NK-92 treated with Interleukin-12 subunit alpha and Interleukin-12 subunit beta, amount 100 ng/mL, for 24 hours (cell line): ENCODE results near the gene SLC5A5.
A peak's percentile ranks its signal among the peaks of the same experiment; 100 is the strongest.
"Not testable (repeated sequence)": the region's sequence is repeated elsewhere in the genome, so short reads cannot be mapped to it uniquely, and the experiment has no call there.

ENCODE experiments used
- DNase-seq: peaks from one replicate; lab custom pipeline; 2025; lab: John Stamatoyannopoulos, UW

Gene SLC5A5

DNA sequence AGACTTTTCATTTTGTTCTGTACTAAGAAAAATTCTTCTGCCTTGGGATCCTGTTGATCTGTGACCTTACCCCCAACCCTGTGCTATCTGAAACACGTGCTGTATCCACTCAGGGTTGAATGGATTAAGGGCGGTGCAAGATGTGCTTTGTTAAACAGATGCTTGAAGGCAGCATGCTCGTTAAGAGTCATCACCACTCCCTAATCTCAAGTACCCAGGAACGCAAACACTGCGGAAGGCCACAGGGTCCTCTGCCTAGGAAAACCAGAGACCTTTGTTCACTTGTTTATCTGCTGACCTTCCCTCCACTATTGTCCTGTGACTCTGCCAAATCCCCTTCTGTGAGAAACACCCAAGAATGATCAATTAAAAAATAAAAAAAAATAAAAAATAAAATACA is 47.4 kb downstream of the SLC5A5 start:
- DNase-seq, result not testable (repeated sequence)

DNA sequence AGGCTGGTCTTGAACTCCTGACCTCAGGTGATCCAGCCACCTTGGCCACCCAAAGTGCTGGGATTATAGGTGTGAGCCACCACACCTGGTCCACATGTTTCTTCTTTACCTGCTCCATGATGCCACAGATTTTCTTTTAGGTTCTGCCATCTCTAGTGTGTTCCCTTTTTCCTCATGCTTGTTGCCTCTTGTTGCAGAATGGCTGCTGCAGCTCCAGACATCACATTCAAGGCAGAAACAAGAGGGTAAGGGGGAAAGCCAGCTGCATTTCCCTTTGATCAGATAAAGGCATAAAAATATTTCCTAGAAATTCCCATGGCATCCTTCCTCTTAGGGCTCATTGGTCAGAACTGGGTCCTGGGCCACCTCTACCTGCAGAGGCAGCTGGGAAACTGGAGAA is 48.8 kb downstream of the SLC5A5 start:
- no peak for DNase-seq

DNA sequence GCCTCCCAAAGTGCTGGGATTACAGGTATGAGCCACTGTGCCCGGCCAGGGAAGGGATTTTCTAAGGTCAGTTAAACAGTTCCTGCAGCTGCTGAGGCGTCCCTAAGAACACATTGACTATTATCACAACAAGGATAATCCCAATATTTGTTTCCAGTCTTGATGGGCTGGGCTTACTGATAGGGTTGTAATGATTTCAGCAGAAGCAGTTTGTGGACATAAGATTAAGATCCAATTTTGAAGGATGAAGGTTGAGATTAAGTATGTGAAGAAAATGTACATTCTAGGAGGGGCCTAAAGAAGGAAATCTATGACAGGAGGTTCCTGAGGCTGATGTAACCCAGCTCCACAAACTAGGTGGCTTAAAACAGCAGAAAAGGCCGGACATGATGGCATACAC is 50.4 kb downstream of the SLC5A5 start:
- DNase-seq, result no peak

DNA sequence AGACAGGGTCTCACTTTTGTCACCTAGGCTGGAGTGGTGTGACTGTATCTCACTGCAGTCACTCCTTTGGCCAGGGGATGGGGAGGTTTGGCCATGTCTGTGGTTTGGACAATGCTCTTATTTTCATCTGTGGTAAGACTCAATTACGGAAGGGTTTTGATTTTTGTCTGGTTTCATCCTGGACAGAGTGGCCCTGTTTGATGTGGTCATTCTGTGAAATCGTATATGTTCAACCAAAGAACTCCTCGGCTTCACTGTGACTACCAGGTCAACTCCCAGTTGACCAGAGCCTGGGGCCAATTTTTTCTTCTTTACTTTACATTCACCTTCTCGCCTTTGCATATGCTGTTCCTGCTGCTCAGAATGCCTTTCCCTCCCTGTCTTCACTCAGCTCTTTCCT is 54.3 kb downstream of the SLC5A5 start:
- DNase-seq, result no peak

DNA sequence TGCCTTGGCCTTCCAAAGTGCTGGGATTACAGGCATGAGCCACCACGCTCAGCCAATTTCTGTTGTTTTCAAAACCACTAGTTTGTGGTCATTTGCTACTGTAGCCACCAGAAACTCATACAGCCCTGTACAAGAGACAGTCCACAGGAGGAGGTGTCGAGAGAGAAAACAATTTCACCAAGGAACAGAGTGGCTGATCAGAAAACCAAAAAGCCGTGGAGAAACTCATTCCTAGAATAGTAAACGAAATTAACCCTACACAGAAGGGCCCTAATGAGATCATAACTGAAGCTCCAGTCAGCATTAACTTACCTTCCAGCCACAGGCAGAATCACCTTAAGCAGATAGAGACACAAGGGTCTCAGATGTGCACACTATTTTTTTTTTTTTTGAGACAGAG is 57.3 kb downstream of the SLC5A5 start:
- DNase-seq, result no peak

DNA sequence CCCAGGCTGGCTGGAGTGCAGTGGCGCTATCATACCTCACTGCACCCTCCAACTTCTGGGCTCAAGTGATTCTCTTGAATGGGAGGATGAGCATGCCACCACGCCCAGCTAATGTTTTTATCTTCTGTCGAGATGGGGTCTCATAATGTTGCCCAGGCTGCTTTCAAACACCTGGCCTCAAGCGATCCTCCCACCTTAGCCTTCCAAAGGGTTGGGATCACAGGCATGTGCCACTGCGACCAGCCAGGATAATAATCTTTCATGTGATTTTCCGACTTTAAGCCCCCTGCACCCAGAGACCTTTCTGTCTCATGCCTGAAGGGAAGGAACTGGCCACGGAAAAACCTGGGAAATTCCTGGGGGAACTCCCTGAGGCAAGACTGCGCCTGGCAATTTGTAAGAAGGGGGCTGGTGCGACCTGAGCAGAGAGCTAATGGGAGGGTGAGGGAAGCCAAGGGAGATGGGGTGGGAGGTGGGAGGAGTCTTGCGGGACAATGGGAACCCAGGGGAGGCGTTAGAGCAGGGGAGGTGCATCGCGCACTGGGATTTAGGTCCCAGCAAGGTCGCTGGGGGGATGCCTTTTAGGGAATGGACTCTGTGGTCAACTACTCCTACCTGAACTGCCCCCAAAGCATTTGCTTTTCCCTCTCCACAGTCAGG is 59.9 kb downstream of the SLC5A5 start:
- no peak for DNase-seq

DNA sequence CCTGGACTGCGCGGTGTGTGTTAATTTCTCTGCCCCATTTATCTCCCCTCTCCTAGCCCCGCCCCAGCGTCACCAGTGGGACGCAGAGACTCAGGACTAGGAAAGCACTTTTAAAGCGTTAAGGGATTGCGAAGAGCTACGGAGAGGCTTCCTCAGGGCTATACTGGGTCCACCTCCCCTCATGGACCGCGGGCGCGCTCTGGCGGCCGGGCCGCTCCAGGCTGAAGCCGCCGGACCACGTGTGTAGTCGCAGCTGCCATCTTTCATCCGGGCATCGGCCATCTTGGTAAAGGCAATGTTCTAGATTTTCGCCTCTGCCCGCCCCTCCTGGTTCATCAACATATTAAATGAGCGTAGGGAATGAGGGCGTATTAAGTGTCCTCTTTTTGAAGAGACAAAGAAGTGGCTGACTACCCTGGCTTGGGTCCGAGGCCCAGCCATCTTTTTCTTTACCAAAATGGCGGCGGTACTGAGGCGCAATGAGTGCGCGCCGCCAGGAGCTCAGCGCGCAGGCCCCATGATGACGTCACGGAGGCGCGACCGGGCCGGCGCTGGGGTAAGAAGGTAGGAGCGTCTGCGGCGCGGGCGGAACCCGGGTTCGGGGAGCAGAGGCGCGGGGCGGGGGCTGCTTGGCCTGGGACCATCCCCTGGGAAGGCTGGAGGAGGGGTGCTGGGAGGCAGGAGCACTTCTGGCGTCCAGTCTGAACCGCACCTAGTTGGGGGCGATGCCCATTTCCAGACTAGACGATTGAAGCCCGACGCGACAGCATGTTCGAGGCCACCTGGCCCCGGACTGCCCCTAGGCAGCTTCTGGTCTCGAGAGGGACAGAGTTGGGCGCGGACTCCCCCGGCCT is 61.0 kb downstream of the SLC5A5 start, which contains the start of gene CCDC124:
TSS of gene CCDC124 (plus strand) at position 531 of the 854 bp plus-strand sequence. CDS start 3,406 bp downstream, outside the sequence.
- peak; percentile 79 for DNase-seq

DNA sequence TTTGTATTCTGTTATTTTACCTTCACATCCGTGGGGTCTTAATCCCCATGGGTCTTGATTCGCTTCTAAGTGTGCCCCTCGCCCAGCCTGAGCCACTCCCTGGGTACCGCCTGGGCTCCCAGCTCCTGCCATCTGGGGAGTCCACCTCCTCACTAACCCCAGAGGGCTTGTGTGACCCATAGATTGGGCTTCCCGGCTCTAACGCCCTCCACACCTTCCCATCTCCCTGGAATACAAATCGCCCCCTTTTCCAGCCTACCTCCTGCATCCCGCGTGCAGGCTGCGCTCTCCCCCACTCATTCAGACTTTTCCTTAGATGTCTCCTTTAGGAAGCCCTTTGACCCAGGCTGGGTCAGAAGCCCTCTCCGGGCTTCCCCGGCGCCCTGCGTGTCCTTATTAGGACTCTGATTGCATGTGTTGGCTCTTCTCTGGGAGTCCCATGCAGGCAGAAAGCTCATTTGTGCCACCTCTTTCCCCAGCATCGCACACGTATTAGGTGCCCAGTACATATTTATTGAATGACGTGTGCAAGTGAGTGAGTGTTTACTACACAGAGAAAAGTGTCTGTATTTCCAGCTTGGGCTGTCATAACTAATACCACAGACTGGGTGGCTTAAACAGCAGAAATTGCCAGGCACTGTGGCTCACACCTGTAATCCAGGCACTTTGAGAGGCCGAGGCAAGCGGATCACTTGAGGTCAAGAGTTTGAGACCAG is 61.8 kb downstream of the SLC5A5 start:
- no peak for DNase-seq

DNA sequence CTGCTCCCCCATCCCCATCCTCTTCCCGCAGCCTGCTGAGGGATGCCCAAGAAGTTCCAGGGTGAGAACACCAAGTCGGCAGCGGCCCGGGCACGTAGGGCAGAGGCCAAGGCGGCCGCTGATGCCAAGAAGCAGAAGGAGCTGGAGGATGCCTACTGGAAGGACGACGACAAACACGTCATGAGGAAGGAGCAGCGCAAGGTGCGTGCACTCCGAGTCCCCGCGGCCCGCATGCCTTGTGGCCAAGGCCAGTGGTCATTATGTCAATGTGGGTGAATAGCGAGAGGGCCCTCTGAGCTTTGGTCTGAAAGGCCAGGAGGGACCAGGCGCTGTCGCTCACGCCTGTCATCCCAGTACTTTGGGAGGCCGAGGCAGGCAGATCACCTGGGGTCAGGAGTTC is 64.6 kb downstream of the SLC5A5 start:
- DNase-seq, result no peak

DNA sequence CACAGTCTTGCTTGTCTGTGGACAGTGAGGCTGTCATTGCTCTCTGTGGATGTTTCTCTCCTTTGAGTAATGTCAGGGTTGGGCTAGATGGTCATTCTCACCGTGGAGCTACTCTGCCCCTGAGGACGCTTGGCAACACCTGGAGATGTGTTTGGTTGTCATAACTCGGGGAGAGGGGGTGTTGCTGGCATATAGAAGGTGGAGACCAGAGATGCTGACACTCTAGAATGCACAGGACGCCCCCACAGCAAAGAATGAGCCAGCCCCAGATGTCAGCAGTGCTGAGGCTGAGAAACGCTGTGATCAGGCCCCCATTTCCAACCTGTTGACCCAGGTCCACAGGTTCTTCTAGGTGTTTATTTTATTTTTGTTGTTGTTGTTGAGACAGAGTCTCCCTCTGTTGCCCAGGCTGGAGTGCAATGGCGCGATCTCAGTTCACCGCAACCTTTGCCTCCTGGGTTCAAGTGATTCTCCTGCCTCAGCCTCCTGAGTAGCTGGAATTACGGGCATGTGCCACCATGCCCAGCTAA is 65.7 kb downstream of the SLC5A5 start:
- no peak for DNase-seq

DNA sequence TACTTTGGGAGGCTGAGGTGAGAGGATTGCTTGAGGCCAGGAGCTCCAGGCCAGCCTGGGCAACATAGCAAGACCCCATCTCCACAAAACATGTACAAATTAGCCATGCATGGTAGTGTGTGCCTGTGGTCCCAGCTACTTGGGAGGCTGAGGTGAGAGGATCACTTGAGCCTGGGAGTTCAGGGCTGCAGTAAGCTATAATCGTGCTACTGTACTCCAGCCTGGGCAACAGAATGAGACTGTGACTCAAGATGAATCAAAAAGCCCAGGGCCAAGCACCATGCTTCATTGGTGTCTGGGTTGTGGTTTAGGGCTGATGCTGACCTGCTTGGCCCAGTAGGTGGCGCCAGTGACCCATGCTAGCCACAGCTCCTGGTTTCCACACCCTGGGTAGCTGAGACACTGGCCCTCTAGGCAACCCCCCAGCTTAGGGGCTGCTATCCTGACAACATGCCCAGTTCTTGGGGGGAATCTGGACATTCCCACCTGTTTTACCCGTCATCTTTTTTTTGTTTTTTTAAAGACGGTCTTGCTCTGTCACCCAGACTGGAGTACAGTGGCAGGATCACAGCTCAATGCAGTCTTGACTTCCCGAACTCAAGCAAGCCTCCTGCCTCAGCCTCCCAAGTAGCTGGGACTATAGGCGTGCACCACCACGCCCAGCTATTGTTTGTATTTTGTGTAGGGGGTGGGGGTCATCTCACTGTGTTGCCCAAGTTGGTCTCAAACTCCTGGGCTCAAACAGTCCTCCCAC is 66.5 kb downstream of the SLC5A5 start:
- DNase-seq, result peak; percentile 71

DNA sequence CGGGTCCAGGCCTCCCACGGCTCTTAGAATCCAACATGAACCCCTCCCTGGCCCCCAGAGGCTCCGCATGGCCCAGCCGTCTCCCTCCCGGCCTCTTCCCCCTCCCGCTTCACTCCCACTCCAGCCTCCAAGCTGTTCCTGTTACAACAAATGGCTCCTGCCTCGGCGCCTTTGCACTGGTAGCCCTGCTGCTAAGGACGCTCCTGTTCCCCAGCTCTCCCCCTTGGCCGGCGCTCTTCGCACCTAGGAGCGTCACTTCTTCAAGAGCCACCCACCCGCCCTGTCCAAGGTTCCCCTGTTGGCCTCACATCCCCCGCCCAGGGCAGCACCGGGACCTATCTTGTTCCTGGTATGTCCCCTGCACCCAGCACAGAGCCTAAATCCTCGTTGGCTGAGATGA is 70.4 kb downstream of the SLC5A5 start:
- DNase-seq, result no peak

DNA sequence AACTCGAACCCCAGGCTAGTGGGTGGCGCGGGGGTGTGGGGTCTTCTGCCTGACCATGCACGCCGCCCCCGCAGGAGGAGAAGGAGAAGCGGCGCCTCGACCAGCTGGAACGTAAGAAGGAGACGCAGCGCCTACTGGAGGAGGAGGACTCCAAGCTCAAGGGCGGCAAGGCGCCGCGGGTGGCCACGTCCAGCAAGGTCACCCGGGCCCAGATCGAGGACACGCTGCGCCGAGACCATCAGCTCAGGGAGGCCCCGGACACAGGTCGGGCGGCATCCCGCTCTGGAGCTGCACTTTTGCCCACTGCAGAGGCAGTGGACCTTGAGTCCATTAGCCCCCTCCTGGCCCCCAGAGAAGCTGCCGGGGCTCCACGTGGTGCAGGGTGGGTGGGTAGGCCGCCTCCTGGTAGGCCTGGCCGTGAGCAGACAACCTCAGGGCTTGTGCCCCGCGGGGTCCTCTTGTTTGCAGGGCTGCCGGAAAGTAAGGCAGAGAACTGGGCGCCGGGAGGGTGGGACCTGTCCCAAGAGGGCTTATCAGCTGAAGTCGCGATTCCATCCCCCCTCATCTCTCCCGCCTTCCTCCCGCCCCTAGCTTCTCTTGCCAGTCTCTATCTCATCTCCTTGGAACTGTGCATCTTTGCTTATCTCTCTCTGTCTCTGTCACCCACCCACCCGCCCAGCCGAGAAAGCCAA is 71.0 kb downstream of the SLC5A5 start:
- DNase-seq, result no peak

DNA sequence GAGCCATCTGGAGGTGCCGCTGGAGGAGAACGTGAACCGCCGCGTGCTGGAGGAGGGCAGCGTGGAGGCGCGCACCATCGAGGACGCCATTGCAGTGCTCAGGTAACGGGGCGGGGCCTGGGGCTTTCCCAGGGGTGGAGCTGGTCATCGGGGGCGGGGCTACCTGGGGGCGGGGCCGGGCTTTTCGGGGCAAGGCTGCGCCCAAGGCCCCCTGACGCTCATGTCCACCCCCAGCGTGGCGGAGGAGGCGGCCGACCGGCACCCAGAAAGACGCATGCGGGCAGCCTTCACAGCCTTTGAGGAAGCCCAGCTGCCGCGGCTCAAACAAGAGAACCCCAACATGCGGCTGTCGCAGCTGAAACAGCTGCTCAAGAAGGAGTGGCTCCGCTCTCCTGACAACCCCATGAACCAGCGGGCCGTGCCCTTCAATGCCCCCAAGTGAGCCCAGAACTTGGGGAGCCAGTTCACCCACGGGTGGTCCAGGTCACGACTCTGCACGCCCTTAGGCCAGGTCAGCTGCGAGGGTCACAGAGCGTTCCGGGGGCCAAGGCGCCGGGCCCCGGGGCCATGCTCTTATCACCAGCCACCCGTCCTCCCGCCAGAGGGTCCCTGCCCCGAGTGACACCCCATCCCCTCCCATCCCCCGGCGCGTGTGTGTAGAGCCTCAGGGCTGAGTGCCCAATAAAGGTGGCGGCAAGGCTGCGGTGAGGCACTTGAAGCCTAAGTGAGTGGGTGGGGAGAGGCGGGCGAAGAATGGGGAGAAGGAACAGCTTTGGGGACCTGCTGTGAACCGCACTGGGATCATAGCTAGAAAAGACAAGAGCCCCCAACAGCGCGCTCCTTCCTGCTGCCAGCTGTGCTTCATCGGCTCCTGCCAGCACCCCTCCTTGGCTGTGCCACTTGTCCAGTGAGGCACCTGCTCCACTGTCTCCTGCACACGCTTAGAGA is 71.8 kb downstream of the SLC5A5 start:
- DNase-seq, result no peak

DNA sequence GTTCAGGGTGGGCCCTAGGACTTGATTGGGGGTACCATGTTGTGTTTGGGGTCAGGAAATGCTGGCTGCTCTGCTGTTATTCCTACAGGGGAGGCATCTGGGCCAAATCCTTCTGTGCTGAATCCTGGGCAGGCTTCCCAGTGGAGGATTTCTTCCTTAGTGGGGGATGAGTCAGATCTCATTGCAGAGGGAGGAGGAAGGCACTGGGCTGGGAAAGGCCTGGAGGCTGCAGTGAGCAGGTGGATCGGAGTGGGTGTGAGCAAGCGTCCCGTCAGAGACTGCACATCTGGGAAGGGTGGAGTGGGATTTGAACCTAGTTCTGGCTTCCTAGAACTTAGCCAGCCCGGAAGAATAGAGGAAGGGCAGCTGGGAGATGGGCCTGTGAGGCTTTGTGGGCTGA is 72.6 kb downstream of the SLC5A5 start:
- DNase-seq, result no peak
